Epithelial cell of esophagus (primary cell): ENCODE measurements around the gene FGF12.
A peak's percentile ranks its signal among the peaks of the same experiment; 100 is the strongest.

Experiments
- DNase-seq: peaks from one replicate; pipeline ENCODE4 v3.0.0; 2010; ENCODE audit warnings: low read depth
- H3K4me3 ChIP-seq: 2 replicates; pipeline ENCODE4 v1.5.1; 2011; ENCODE audit warnings: mild to moderate bottlenecking, low read length, control low read depth
- CTCF ChIP-seq: IDR thresholded peaks from 2 replicates; pipeline ENCODE4 v1.5.1; 2011; ENCODE audit warnings: low read depth, mild to moderate bottlenecking, low read length, control low read depth, inconsistent platforms; ENCODE audit not compliant: insufficient read depth; ENCODE audit errors: missing control alignments

FGF12 gene

GRCh38 chr3:192550356-192550755 lies 177.0 kb downstream of the FGF12 start:
- H3K4me3 ChIP-seq: no peak overlapping the region
- peak; percentile 40 for DNase-seq
- TF ChIP-seq CTCF: no peak

GRCh38 chr3:192545333-192545732 lies 182.0 kb downstream of the FGF12 start:
- TF ChIP-seq CTCF: no peak
- peak; percentile 74 for DNase-seq
- no peak overlapping the region for H3K4me3 ChIP-seq

GRCh38 chr3:192543163-192543562 lies 184.2 kb downstream of the FGF12 start:
- no peak for TF ChIP-seq CTCF
- no peak for DNase-seq
- no peak overlapping the region for H3K4me3 ChIP-seq

GRCh38 chr3:192516820-192517219 lies 210.5 kb downstream of the FGF12 start:
- no peak for DNase-seq
- TF ChIP-seq CTCF: no peak

GRCh38 chr3:192515664-192516045 lies 211.7 kb downstream of the FGF12 start:
- TF ChIP-seq CTCF: no peak
- DNase-seq: no peak
- H3K4me3 ChIP-seq: no peak overlapping the region

More at GRCh38 chr3:192516820-192517219, 210.5 kb downstream of the FGF12 start:
- no peak overlapping the region for H3K4me3 ChIP-seq

- H3K4me3 ChIP-seq: peak overlapping the region; percentile 20
- no peak for TF ChIP-seq CTCF
- peak; percentile 23 for DNase-seq
These were observed 212.3 kb downstream of the FGF12 start for GRCh38 chr3:192514754-192515663.
